HG03342 (cell line): ENCODE measurements around the gene GPSM3.
"Not testable (repeated sequence)": the region's sequence is repeated elsewhere in the genome, so short reads cannot be mapped to it uniquely, and the experiment has no call there.

ENCODE experiments used
- ATAC-seq: cut with Tn5 transposase; IDR thresholded peaks from one replicate; pipeline ENCODE4 v1.9.1; 2021; ENCODE audit warnings: mild to moderate bottlenecking, moderate library complexity; ENCODE audit not compliant: unreplicated experiment

GPSM3 gene

GRCh38 chr6:32192608-32193039, at the start of gene GPSM3:
TSS of gene GPSM3 (minus strand) at chr6:32192643. CDS start at chr6:32192513, 130 bp downstream.
- ATAC-seq = no peak

DNA sequence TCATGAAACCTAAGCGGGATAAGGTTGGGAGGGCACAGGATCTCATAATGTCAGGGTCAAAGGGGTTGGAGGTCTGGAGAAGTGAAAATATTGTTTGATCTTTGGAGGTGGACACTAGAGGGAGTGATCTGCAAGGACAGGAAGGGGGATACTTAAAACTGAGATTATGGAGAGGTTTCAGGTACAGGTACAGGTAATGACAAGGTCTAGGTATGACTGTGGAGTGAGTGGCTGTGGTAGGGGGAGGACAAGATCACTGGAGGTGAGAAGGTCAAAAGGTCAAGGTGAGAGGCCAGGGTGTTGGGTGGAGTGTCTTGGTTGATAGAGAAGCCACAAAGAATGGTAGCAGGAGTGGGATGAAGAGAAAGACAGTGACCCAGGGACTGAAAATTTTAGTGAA, 48.2 kb upstream of the GPSM3 start:
- ATAC-seq = no peak

- ATAC-seq = no peak
Observed at GRCh38 chr6:32239462-32239861, 47.0 kb upstream of the GPSM3 start.

DNA sequence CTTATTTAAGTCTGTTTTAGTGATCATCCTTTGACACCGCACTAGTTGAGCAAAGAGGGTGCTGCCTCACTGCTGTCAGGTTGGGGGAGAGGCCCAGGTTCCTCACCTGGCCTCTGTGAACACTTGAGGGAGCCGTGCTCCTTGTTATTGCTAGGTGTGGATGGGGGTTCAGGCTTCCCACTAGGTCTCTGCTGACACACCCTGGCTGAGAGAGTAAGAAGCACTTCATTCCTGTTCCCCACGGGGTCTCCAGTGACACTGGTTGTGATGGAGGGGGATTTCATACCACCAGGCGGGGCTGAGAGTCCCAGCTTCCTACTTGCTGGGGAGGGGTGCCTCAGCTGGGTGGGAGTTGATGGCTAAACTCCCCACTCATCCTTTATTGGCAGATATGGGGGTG, 42.5 kb upstream of the GPSM3 start:
- ATAC-seq = no peak

DNA sequence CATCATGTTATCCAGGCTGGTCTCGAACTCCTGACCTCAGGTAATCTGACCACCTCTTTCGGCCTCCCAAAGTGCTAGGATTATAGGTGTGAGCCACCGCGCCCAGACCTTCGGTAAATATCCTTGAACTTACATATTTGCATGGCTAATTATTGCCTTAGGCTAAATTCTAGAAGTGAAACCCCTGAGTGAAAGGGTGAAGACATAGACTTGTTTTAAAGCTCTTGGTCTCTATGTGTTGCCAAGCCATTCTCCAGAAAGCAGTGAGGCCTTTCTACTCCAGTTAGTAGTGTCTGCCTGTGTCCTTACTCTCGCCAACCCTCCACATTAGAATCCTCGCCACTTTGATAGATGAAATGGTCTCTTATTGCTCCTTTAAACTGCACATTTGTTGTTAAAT, 34.0 kb upstream of the GPSM3 start:
- no peak for ATAC-seq

GRCh38 chr6:32224696-32225095, 32.3 kb upstream of the GPSM3 start:
- ATAC-seq = no peak

DNA sequence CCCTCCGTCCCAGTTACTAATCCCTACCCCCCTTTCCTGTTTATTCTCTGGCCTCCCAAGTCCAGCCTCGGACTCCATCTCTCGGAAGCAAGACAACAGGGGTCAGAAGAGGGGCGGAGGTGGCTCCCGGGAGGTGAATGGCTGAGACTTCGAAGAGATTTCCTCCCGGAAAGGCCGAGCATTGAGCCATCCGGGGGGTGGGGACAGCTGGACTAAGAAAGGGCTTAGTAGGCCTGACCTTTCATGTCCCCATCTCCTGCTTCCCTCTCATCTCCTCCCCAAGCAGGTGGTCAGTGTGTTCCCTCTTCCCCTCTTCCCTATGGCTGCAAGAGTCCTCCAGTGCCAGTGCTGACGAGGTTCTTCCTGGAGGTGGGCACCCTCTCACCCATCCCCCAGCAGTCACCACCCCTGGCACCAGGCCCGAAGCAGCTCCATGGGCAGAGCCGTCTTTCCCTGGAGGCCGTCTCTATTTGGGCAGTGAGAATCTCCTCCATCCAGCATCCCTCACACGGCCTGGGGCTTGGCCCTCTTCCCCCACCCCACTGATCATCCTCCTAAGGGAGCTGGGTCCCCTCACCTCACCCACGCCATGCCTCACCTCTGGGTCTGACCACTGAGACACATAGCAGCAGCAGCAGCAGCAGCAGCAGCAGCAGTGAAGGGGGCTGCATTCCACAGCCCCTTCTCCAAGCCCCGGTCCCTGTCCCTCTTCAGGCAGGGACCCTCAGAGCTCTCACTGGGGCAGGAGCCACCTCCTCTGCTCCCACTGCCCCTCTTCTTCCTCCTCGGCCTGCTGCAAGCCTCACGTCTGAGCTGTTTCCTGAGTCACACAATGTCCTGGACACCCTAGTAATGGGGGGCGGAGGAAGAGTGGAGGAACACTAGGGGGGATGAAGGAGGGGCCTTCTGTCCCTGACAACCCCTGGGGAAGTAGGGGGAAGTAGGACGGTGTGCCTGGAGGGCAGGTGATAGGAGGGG, 31.1 kb upstream of the GPSM3 start, which contains the start of gene NOTCH4:
Gene NOTCH4, minus strand, starts transcription at position 810 of the 978 bp plus-strand sequence. Its CDS starts 139 bp downstream, at position 671.
- ATAC-seq = no peak

DNA sequence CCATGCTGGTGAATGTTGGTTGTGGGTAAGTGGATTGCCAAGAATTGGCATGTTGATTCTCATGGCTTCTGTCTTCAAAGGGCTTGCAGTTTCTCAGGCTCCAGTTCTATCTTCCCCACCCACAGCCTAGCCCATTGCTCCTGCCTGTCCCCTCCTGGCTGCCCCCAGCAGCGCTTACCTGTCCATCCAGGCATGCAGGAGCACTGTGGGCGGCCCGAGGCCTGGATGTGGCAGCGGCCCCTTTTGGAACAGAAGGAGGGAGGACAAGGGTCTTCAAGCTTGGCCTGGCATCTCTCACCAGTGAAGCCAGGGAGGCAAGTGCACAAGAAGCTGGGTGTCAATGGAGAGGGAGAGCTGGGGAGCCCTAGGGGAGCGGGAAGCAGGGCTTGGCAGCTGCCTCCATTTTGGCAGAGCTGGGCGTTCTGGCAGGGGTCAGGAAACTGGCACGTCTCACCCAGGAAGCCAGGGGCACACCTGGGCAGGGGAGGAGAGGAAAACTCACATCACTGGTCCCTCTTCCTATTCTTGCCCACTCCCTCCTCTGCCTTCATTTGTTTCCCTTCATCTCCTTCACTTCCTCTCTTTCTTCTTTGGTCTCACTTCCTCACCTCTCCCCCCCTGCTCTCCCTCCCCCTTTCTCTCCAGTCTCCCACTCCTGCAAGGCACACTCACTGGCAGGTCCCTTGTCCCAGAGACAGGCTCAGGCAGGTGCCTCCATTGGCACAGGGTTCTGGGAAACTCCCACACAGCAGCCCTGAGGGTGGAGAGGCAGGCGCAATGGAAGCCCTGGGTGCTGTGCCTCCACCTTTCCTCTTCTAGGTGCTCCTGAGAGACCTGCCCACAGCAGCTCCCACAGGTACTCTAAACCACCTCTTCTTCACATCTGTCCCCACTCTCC, 30.1 kb upstream of the GPSM3 start:
- ATAC-seq = no peak

GRCh38 chr6:32220021-32220420, 27.6 kb upstream of the GPSM3 start:
- no peak for ATAC-seq

- ATAC-seq = no peak
Observed at GRCh38 chr6:32218167-32218566, 25.7 kb upstream of the GPSM3 start.

DNA sequence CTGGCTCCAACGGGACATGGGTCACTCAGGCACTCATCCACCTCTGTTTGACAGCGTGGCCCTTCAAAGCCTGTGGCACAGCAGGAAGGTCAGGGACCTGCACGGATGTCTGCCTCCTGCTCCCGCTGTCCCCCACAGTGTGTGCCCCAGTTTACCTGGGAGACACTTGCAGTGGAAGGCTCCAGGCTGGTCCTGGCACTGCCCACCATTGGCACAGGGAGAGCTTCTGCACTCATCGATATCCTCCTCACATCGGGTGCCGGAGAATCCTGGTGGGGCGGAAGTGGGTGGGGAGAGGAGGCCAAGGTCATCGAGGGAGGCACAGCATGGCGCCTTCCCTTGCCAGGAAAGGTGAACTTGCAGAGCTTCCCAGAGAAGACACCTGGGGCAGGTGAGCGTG, 24.6 kb upstream of the GPSM3 start:
- ATAC-seq = no peak

GRCh38 chr6:32216285-32216684, 23.8 kb upstream of the GPSM3 start:
- no peak for ATAC-seq

GRCh38 chr6:32215617-32216016, 23.2 kb upstream of the GPSM3 start:
- no peak for ATAC-seq

- ATAC-seq = no peak
Observed at GRCh38 chr6:32214126-32214525, 21.7 kb upstream of the GPSM3 start.

GRCh38 chr6:32213649-32214048, 21.2 kb upstream of the GPSM3 start:
- no peak for ATAC-seq

DNA sequence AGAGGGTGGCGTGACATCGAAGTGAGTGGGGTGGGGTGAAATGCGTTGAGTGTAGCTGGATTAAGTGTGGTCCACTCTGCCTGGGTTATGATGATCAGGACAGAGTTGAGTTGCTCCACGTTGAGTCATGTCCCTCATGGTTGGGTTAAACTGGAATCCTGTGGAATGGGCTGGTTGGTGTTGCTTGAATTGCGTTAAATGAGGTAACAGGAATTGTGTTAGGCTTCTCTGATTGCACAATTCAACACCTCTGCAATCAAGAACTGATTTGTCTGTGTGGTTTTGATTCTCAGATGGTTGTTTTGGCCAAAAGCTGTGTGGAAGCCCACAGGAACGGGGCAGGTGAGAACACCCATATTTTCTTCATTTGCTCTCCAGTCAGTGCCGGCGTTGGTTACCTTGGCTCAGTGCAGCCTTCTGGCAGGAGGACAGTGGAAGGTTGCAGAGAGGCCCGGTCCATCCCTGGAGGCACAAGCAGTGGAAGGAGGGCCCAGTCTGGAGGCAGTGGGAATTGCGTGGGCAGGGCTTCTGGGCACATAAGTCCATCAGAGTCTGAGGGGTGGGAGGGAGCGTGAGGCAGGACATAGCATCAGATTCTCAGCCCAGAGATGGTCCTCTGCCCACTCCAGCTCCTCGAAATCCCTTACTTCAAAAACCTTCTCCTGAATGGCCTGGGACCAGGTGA, 19.8 kb upstream of the GPSM3 start:
- ATAC-seq = no peak

DNA sequence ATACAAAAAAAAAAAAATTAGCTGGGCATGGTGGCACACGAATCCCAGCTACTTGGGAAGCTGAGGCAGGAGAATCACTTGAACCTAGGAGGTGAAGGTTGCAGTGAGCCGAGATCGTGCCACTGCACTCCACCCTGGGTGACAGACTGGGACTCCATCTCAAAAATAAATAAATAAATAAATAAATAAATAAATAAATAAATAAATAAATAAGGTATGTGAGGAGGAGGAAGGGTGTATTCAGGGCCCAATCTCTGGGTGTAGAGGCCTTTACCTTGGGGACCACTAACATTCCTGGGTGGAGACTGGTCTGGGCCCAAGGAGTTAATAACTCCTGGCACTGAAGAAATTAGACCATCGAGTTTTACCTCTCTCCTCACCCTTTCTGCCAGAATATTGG, 19.0 kb upstream of the GPSM3 start:
- not testable (repeated sequence) for ATAC-seq

DNA sequence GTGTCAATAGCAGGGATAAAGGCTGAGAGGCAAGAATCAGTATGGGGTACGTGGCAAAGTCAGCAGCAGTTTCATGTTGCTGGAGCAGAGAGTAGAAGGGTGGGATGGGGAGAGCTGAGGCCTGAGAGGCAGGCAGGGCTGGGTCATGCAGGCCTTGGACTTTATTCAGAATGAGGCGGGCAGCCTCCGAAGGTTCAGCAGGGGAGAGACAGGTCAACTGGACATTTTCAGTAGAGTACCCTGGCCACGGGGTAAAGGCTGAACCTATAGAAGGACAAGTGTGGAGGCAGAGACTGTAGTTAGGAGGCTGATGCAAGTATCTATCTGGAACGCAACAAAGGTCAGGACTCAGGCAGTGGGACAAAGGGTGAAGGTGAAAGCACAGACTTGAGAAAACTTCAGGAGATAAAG, 17.8 kb upstream of the GPSM3 start:
- ATAC-seq = no peak

DNA sequence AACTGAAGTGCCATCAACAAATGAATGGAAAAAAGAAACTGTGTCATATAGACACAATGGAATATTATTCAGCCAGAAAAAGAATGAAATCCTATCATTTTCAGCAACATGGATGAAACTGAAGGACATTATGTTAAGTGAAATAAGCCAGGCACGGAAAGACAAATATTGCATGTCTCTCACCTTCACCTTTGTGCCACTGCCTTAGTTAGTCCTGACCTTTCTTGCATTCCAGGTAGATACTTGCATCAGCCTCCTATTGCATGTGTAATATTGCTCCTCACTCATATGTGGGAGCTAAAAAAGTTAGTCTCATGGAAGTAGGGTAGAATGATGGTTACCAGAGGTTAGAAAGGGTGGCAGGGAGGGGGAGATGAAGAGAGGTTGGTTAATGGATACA, 16.6 kb upstream of the GPSM3 start:
- no peak for ATAC-seq

DNA sequence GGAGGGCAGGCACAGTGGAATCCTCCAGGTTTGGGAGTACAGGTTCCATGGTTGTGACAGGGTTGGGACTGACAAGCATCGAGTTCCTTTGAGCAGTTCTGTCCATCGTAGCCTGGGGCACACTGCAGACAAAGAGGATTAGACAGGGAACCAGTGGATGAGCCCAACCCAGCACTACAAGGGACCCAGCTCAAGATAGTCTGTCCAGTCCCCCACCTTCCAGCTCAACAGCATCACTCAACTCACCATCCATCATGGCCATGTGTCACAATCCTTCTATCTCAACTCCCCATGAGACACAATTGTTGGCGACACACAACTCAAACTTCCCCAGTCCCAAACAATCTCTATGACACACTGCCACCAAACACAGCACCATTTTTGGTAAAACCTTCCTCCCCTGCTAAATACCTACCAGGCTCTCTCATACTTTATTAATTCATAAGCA, 11.8 kb upstream of the GPSM3 start:
- ATAC-seq = no peak
